Medulla oblongata (tissue), 1 donor: Measurements from ENCODE around the gene KLHL25.

ENCODE experiments used
- DNase-seq: peaks from one replicate; pipeline ENCODE4 v3.0.0-alpha.2; 2015; ENCODE audit errors: extremely low spot score

Gene KLHL25

DNA sequence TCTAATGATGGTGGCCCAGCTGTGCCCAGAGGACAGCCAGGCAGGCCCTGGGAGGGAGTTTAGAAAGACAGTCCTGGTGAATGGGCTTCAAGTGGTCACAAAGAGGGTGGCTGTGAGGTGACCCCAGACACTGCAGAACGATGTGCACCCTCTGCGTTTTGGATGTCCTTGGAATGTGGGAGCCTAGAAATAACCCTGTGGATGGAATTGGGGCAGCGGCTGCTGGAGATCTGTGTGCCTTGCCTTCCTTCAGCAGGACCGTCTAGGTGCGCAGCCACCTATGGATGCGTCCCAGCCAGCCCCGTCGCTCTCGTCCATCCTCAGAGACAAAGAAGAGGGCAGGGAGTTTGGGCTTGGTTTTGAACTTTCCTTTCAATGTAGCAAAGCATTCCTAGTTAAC, 46.5 kb downstream of the KLHL25 start:
- DNase-seq = no peak

- DNase-seq = no peak
Observed at GRCh38 chr15:85746641-85747040, 48.1 kb downstream of the KLHL25 start.

DNA sequence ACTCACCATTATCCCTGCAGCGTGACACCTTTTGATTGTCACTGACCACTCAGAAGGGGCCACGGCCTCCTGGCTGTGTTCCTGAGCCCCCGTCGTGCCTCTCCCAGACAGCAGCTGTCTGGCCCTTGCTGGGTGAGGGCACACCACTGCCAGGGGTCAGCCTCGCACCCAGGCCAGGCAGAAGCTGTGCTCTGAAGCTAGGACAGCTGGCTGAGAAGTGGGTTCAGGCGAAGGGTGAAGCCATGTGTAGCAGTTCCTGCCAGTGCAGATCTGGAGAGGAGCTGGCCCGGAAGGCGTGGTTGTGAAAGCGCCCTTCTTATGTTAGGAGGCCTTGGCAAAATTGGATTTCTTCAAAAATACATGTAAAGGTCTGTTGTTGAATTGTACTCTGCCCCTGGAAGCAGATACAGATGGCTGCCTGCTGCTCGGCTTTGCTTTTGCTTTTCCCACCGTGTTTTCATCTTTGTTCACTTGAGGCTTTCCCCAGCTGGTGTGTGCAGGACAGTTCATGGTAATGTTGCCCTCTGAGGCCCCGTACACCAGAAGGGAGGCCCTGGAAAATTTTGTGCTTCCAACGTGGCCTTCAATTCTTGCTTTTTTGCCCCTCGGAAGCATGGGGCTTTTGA, 49.1 kb downstream of the KLHL25 start:
- DNase-seq = no peak

DNA sequence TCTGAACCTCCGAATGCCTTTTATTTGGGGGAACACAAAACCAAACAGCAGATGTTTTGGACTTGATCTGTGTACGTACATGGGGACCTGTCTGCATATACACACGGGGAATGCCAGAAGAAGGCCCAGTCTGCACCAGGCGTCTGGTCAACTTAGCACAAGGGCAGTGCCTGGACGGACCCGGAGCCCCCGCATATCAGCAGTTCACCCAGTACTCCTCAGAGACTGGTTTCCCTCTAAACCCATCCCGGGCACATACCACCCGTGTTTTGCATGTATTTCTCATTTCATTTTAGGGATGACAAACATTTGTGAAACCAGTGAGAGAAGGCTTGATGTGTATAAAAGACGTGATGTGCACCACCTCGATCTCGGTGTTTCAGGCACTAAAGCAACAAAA, 49.7 kb downstream of the KLHL25 start:
- DNase-seq = no peak

DNA sequence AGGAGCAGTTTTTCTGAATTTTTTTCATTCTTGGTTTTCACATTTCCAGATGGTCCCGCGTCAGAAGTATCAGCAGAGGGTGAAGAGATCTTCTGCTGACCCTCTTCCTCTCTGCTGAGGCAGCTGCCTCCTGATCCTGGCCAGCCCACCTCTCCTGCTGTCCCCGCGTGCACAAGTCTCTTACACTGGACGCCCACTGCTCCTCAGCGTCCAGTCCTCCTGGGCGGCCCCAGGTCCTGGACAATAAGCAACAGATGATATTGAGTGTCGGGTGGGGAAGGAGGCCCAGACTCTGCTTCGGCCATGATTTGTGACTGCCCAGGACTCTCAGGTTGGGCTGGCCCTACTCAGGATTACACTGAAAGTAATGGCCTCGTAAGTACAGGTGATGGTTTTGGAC, 50.1 kb downstream of the KLHL25 start:
- no peak for DNase-seq

GRCh38 chr15:85743392-85744055, 51.2 kb downstream of the KLHL25 start:
- DNase-seq = no peak

GRCh38 chr15:85742186-85742821, 52.4 kb downstream of the KLHL25 start:
- peak; percentile 68 for DNase-seq

GRCh38 chr15:85741662-85742061, 53.1 kb downstream of the KLHL25 start:
- DNase-seq = no peak

DNA sequence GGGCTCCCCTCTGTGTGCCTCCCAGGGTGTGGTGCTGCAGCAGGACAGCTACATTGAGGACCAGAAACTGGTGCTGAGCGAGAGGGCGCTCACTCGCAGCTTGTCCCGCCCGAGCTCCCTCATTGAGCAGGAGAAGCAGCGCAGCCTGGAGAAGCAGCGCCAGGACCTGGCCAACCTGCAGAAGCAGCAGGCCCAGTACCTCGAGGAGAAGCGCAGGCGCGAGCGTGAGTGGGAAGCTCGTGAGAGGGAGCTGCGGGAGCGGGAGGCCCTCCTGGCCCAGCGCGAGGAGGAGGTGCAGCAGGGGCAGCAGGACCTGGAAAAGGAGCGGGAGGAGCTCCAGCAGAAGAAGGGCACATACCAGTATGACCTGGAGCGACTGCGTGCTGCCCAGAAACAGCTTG, 53.7 kb downstream of the KLHL25 start:
- no peak for DNase-seq

DNA sequence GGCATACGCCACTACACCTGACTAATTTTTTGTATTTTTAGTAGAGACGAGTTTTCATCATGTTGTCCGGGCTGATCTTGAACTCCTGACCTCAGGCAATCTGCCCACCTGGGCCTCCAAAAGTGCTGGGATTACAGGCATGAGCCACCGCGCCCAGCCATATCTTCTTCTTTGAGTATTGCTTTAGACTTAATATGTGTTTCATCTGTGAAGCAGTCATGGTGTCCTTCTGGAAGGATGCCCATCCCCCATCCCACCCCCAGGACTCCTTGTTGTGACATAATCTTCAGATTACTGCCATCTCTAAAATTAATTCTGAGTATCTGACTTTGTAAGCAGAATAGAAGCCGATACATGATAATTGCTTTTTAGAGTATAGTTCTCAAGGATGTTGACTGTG, 57.7 kb downstream of the KLHL25 start:
- DNase-seq = no peak

- no peak for DNase-seq
Observed at GRCh38 chr15:85733416-85733815, 61.3 kb downstream of the KLHL25 start.

- peak; percentile 85 for DNase-seq
Observed at GRCh38 chr15:85730001-85730820, 64.5 kb downstream of the KLHL25 start.

DNA sequence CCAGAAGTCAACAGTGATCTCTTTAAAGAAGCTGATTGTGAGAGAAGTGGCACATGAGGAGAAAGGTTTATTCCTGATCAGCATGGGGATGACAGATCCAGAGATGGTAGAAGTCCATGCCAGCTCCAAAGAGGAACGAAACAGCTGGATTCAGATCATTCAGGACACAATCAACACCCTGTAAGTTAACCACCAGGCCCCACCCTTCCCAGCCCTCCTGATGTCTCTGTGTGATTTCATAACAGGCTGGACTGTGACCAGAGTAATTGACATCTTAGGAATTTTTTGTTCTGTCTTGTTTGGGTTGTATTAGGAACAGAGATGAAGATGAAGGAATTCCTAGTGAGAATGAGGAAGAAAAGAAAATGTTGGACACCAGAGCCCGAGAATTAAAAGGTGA, 67.7 kb downstream of the KLHL25 start:
- DNase-seq = no peak

DNA sequence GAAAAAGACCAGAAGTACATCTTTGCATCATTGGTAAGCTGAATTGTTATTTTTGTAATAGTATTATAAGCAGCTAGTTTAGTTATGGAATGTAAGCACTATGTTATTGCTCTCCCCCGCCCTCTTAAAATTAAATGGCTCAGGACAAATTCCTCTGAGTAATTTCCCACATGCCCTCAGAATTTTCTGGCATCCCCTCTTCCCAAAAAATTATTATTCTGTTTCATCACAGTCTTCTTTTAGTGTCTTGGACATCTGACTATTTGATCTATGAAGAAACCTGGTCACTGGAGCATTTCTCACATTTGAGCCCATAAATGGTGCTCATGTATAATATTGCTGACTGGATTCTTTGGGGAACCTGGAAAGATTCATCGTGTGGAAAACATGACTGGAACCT, 68.3 kb downstream of the KLHL25 start:
- no peak for DNase-seq

DNA sequence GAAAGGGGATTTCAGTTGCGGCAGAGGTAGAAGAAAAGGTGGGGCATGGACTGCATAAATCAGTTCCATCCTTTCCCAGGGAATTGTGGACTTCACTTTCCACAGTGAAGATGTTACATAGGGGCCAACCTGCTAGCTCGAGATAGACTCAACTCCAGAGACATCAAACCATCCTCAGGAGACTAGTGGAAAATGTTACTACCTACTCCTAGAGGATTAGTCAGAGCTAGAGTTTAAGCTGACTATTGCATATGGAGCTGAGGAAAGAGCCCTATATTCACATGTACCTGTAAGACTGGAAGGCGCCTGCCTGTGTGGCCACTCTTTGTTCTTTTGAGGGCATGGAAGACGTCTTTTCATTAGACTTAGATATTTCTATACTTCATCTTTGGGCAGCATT, 69.2 kb downstream of the KLHL25 start:
- DNase-seq = no peak

DNA sequence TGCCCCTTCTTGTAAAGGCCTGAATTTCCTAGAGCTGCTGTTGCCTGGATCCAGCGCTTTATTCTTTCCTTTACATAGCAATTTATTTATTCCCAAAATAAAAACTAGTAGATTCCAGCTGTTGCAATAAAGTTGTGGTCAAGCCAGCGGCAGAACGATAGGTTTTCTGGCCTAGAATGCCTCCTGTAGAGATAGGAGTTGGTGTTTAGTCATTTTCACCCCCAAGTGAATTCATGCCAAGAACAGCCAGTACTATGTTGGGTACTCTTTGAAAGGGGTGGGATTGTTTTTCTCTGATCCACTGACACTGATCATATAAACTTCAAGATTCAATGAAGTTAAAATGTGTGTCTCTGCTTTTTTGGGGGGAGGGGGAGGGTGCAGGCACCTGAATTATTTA, 69.7 kb downstream of the KLHL25 start:
- no peak for DNase-seq

DNA sequence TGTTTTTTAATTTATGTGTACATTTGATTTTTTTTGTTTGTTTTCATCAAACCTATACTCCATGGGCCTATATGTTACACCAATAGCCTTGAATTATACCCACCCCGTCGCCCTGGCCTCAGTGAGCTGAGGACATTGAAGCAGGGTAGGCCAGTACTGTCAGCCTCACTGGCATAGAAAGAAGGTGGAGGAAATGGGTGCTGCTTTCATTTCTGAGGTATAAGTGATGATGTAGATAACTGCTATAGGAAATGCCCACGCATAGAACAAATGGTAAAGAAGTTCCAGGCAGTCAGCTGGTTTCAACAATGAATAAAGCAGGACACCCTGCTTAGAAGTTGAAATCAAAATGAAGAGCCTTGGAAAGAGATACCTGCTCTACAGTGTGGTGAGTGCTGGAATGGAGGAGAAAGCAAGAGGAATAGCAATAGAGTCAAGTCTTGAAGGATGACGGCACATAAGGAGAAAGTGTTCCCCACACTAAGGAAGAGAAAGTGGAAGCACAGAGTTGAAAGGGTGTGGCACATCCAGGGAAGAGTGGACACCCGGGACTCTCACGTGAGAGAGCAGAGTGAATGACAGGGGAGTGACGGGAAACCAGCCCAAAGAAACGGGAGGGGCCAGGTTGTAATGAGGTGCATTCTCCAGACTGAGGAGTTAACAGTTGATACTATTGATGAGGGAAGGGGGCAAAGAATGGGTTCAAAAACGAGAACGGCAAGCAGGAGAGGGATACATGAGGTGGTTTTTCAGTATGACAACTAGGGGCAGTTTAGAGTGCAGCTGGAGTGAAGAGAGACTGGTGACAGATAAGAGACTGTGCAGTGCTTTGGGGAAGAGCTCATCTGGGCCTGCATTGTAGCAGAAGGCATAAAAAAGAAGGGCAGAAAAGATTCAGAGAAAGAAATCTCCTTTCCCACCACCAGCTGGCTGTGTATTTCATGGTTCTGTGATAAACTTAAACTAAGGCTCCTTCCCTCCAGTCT, 70.5 kb downstream of the KLHL25 start:
- DNase-seq = no peak

DNA sequence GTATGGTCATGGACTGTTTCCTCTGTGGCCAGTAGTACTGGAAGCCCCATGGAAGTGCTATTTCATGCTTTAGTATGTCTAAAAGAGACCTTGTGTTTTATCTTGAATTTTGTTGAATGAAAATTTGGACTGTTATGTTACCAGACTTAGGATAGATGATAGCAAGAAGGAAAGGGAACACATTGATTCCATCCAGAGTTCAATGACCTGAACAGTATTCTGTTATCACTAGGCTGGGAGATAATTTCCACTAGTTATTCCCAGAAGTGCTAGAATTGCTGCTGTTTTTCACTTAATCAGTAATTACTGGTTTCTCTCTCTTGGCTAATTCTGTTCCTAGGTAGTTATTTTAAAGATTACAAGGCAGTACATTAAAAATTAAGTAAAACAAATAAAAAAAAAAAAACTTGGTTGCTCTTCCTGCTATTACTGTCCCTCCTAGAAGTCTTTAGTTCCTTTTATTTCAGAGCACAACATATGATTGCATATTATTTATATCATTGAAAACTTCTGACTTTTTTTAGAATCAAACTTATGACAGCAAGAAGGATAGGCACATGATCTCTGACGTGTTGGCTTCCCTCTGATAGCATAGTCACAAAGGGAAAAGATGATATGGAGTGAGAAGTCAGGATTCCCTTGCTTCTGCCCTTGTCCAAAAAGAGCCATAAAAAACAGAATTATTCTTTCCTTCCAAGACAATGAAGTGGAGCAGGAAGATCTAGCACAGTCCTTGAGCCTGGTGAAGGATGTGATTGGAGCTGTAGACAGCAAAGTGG, 72.2 kb downstream of the KLHL25 start:
- DNase-seq = no peak

DNA sequence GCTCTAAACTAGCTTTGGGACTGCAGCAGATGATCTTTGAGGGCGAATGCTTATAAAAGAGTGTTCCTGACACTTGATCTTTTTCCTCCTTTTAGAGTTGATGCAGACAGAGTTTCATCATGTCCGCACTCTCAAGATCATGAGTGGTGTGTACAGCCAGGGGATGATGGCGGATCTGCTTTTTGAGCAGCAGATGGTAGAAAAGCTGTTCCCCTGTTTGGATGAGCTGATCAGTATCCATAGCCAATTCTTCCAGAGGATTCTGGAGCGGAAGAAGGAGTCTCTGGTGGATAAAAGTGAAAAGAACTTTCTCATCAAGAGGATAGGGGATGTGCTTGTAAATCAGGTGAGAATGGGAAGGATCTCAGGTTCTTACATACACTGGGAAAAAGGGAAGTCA, 75.7 kb downstream of the KLHL25 start:
- DNase-seq = no peak

DNA sequence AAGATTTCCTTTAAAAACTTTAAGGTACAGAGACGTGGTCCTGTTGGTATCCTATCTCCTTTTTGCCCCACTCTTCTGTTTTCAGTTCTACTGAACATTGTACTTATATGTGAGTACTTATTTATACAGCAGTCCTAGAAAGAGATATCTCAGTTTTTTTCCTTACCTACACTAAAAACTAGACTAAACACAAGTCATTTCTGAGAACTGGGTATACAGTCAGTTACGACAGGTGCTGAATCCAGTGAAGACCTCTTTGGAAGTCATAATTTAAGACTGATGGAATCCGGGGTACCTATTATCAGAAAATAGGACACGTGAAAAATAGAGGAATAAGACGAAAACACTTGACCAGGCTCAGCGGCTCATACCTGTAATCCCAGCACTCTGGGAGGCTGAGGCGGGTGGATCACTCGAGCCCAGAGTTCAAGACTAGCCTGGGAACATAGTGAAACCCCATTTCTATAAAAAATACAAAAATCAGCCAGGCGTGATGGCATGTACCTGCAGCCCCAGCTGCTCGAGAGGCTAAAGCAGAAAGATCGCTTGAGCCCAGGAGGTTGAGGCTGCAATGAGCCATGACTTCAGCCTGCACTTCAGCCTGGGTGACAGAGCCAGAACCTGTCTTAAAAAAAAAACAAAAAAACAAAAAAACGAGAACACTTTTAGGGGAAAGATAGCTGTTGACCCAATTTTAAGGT, 76.3 kb downstream of the KLHL25 start:
- DNase-seq = no peak
